ENCODE data around the gene MATCAP1. TPM values are rescaled to one million over a fixed set of nuclear protein-coding genes. Genes with fewer than 3 reads are reported as not detected.

MATCAP1 gene
- total RNA-seq, 5 donors from 2014 or later (not counting 1 experiment from before 2014, with no cell fraction given) = 11.3 to 16.5 (median 14.8) TPM

- WGBS (ENCODE audit: insufficient coverage) = 35% methylated on average over 2 of the region's 4 CpGs
- Mint-ChIP-seq H3K36me3 (no peaks in the 10 kb centered on the region), H3K9me3 (no peaks in the 10 kb centered on the region), H3K4me3 (no peak overlapping the region), H3K4me1 (peaks cover 27 to 33% (median 32%) of the 10 kb centered on the region in 3 donors), H3K27ac (no peak overlapping the region), H3K27me3 (peaks cover 0 to 6% of the 10 kb centered on the region in 2 donors)
- Histone ChIP-seq H3K36me3 (ENCODE audit: control insufficient read depth in 2 of 2, extremely low read depth in 1 of 2, insufficient read depth in 1 of 2, low read length in 1 of 2) (peaks cover 0 to 4% of the 10 kb centered on the region in 2 donors), H3K27me3 (replicated peaks in 1 of 2; ENCODE audit: control insufficient read depth in 2 of 2, extremely low read depth in 1 of 2, insufficient read depth in 2 of 2, low read length in 1 of 2) (peaks cover 0 to 34% of the 10 kb centered on the region in 2 experiments), H3K4me1 (ENCODE audit: control insufficient read depth in 1 of 2, extremely low read depth in 1 of 2, insufficient read depth in 2 of 2, low read length in 2 of 2) (peaks cover 5 to 36% of the 10 kb centered on the region in 2 experiments), H3K27ac (ENCODE audit: low read length) (no peak overlapping the region), H3K9me3 (no peaks in the 10 kb centered on the region), H3K4me3 (ENCODE audit: control insufficient read depth in 1 of 2, extremely low read depth in 1 of 2, low read length in 1 of 2) (no peak overlapping the region)
- ChIA-PET POLR2A (no interaction called here), CTCF (interaction anchor here in 1 of 2 donors (0.6 kb wide), 1 partner anchor 69 kb away, joined by 8 read pairs; no protein-coding TSS in a partner anchor)
- ATAC-seq (replicated peaks in 1 of 4) (no peak), DNase-seq (no peak)
These were observed 4.6 kb upstream of the MATCAP1 start for GRCh38 chr16:67188323-67188722.

DNA sequence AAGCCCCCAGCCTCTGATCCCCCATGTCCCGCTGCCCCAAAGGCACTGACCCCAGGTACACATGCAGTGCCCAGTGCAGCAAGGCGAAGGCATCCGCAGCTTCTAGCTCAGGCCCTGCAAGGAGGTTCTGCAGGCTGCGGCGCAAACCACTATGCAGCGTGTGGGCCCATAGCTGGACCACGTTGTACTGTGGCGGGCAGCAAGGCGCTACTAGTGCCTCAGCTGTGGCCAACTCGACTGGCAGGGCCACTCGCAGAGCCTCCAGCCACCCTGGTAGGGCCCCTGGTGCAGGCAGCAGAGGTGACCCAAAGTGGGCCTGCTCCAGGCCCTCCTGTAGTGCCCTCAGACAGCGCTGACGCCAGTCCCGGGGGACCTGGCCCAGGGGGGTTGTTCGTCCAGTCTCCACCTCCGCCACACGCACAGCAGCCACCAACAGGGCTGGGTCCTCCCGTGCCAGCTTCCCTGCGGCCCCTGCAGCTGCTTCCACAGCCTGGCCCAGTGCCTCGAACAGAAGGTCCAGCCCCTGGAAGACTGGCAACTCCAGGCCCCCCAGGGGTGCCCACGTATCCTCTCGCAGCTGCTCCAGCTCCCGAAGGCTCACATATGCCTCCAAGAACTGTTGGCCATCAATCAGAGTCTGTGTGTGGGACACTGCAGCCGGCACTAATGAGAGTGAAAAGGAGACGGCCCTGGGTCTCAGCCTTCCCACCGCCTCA is 3.6 kb upstream of the MATCAP1 start:
- POLR2A ChIA-PET = interaction anchor here in 1 of 2 donors (0.6 kb wide), 1 partner anchor 159 kb away, joined by 7 read pairs; no protein-coding TSS in a partner anchor
- 91% methylated on average over 25 of the region's 26 CpGs for WGBS (ENCODE audit: insufficient coverage)
- peaks cover 21 to 23% (median 23%) of the 10 kb centered on the region in 3 donors for H3K4me1 Mint-ChIP-seq

DNA sequence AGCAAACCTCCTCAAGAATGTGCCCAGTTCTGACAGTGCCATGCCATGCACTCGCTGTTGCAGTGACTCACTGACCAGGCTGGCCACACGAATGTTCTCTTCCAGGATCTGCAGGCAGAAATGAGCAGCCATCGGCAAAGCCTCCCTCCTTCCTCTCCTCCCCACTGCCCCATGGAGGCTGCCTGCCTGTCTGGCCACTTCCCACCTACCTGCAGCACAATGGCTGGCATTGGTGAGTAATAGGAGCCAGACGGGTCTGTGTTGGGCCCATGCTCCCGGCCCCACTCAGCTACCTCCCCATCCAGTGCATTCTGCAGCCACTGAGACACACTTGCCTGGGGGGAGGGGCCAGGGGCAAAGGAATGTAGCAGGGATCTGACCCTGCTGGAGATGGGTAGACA is 2.8 kb upstream of the MATCAP1 start:
- ATAC-seq (replicated peaks in 1 of 4) (no peak), DNase-seq (no peak)
- H3K9me3 ChIP-seq = no peaks in the 10 kb centered on the region
- H3K27me3 Mint-ChIP-seq = peaks cover 0 to 6% of the 10 kb centered on the region in 2 donors
- H3K4me3 Mint-ChIP-seq = peak overlapping the region in 1 of 3 donors; percentile 5
- peaks cover 0 to 34% of the 10 kb centered on the region in 2 experiments for H3K27me3 ChIP-seq (replicated peaks in 1 of 2; ENCODE audit: control insufficient read depth in 2 of 2, extremely low read depth in 1 of 2, insufficient read depth in 2 of 2, low read length in 1 of 2)
- no peak overlapping the region for H3K27ac ChIP-seq (ENCODE audit: low read length)
- H3K36me3 ChIP-seq (ENCODE audit: control insufficient read depth in 2 of 2, extremely low read depth in 1 of 2, insufficient read depth in 1 of 2, low read length in 1 of 2) = no peaks in the 10 kb centered on the region
- ChIA-PET CTCF (interaction anchor here in 1 of 2 donors (1.1 kb wide), 1 partner anchor 232 kb away, joined by 3 read pairs; no protein-coding TSS in a partner anchor), POLR2A (no interaction called here)
- no peak overlapping the region for H3K4me3 ChIP-seq (ENCODE audit: control insufficient read depth in 1 of 2, extremely low read depth in 1 of 2, low read length in 1 of 2)
- WGBS (ENCODE audit: insufficient coverage) = 86% methylated on average over 2 of the region's 5 CpGs
- no peaks in the 10 kb centered on the region for H3K36me3 Mint-ChIP-seq
- H3K4me1 Mint-ChIP-seq = peaks cover 16 to 18% (median 18%) of the 10 kb centered on the region in 3 donors
- H3K9me3 Mint-ChIP-seq = no peaks in the 10 kb centered on the region
- H3K4me1 ChIP-seq (ENCODE audit: control insufficient read depth in 1 of 2, extremely low read depth in 1 of 2, insufficient read depth in 2 of 2, low read length in 2 of 2) = peaks cover 6 to 26% of the 10 kb centered on the region in 2 experiments
- no peak overlapping the region for H3K27ac Mint-ChIP-seq

More for the DNA sequence above, 3.6 kb upstream of the MATCAP1 start:
- peaks cover 0 to 6% of the 10 kb centered on the region in 2 donors for H3K27me3 Mint-ChIP-seq
- no peak overlapping the region for H3K27ac Mint-ChIP-seq
- ATAC-seq (replicated peaks in 1 of 4) = no peak
- Histone ChIP-seq H3K4me3 (ENCODE audit: control insufficient read depth in 1 of 2, extremely low read depth in 1 of 2, low read length in 1 of 2) (no peak overlapping the region), H3K36me3 (ENCODE audit: control insufficient read depth in 2 of 2, extremely low read depth in 1 of 2, insufficient read depth in 1 of 2, low read length in 1 of 2) (no peaks in the 10 kb centered on the region), H3K4me1 (ENCODE audit: control insufficient read depth in 1 of 2, extremely low read depth in 1 of 2, insufficient read depth in 2 of 2, low read length in 2 of 2) (peaks cover 9 to 32% of the 10 kb centered on the region in 2 experiments), H3K9me3 (no peaks in the 10 kb centered on the region), H3K27ac (ENCODE audit: low read length) (no peak overlapping the region), H3K27me3 (replicated peaks in 1 of 2; ENCODE audit: control insufficient read depth in 2 of 2, extremely low read depth in 1 of 2, insufficient read depth in 2 of 2, low read length in 1 of 2) (peaks cover 0 to 34% of the 10 kb centered on the region in 2 experiments)
- H3K9me3 Mint-ChIP-seq = no peaks in the 10 kb centered on the region
- CTCF ChIA-PET = interaction anchor here in 1 of 2 donors (1.1 kb wide), 1 partner anchor 233 kb away, joined by 3 read pairs; no protein-coding TSS in a partner anchor
- no peaks in the 10 kb centered on the region for H3K36me3 Mint-ChIP-seq
- DNase-seq = no peak
- peak overlapping the region in 1 of 3 donors; percentile 5 for H3K4me3 Mint-ChIP-seq

GRCh38 chr16:67185651-67186134 is 1.9 kb upstream of the MATCAP1 start:
- Mint-ChIP-seq H3K27me3 (peaks cover 0 to 6% of the 10 kb centered on the region in 2 donors), H3K27ac (peak overlapping the region in 1 of 2 donors; percentile 77), H3K4me3 (peak overlapping the region in 1 of 3 donors; percentile 82), H3K4me1 (peaks cover 11 to 15% (median 14%) of the 10 kb centered on the region in 3 donors), H3K36me3 (no peaks in the 10 kb centered on the region), H3K9me3 (no peaks in the 10 kb centered on the region)
- Histone ChIP-seq H3K27me3 (replicated peaks in 1 of 2; ENCODE audit: control insufficient read depth in 2 of 2, extremely low read depth in 1 of 2, insufficient read depth in 2 of 2, low read length in 1 of 2) (peaks cover 0 to 34% of the 10 kb centered on the region in 2 experiments), H3K36me3 (ENCODE audit: control insufficient read depth in 2 of 2, extremely low read depth in 1 of 2, insufficient read depth in 1 of 2, low read length in 1 of 2) (no peaks in the 10 kb centered on the region), H3K4me3 (ENCODE audit: control insufficient read depth in 1 of 2, extremely low read depth in 1 of 2, low read length in 1 of 2) (no peak overlapping the region), H3K4me1 (ENCODE audit: control insufficient read depth in 1 of 2, extremely low read depth in 1 of 2, insufficient read depth in 2 of 2, low read length in 2 of 2) (peaks cover 4 to 22% of the 10 kb centered on the region in 2 experiments), H3K27ac (ENCODE audit: low read length) (no peak overlapping the region), H3K9me3 (no peaks in the 10 kb centered on the region)
- ATAC-seq (replicated peaks in 1 of 4) (no peak), DNase-seq (no peak)
- 100% methylated on average over 1 of the region's 12 CpGs for WGBS (ENCODE audit: insufficient coverage)
- POLR2A ChIA-PET = no interaction called here
- CTCF ChIA-PET = interaction anchor here (0.6 to 1.6 kb wide), 5 partner anchors 10 to 694 kb away, joined by 3 to 10 read pairs (median 4); partner anchors contain the start of genes FBXL8 (in 1 of the 2) and TRADD (in 1 of the 2)

DNA sequence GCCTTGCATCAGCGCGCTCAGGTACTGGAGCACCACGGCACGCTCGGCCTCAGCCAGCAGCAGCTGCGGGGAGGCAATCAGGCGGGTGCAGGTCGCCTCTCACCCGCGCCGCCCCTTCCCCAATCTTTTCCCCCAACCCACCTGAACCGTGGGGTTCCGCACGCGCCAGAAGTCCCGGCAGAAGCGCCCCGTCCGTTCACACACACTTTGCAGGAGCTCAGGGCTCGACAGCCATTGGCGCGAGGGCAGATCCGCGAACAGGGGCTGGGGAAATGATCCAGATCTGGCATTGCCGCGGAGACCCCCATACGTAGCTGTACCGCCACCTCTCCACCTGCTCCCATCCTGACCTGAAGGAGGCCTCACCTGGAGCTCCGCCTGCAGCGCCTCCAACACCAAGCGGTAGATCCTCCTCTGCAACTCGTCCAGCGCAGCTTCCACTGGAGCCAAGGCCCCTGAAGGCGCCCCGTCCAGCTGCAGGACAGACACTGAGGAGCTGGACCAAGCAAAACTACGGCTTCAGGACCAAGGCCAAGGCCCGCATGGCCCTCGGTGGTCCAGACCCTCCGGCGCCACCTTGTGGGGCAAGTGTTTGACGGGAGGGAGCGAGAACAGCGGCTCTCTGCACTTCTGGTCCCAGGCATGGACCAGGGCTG is 1.4 kb upstream of the MATCAP1 start:
- H3K36me3 Mint-ChIP-seq = no peaks in the 10 kb centered on the region
- POLR2A ChIA-PET = no interaction called here
- Histone ChIP-seq H3K27me3 (replicated peaks in 1 of 2; ENCODE audit: control insufficient read depth in 2 of 2, extremely low read depth in 1 of 2, insufficient read depth in 2 of 2, low read length in 1 of 2) (peaks cover 0 to 35% of the 10 kb centered on the region in 2 experiments), H3K27ac (ENCODE audit: low read length) (no peak overlapping the region), H3K4me1 (ENCODE audit: control insufficient read depth in 1 of 2, extremely low read depth in 1 of 2, insufficient read depth in 2 of 2, low read length in 2 of 2) (peaks cover 4 to 22% of the 10 kb centered on the region in 2 experiments), H3K4me3 (ENCODE audit: control insufficient read depth in 1 of 2, extremely low read depth in 1 of 2, low read length in 1 of 2) (peak overlapping the region; percentile 1 to 80), H3K36me3 (ENCODE audit: control insufficient read depth in 2 of 2, extremely low read depth in 1 of 2, insufficient read depth in 1 of 2, low read length in 1 of 2) (no peaks in the 10 kb centered on the region), H3K9me3 (no peaks in the 10 kb centered on the region)
- peak overlapping the region in 1 of 3 donors; percentile 82 for H3K4me3 Mint-ChIP-seq
- WGBS (ENCODE audit: insufficient coverage) = 22% methylated on average over 37 of the region's 43 CpGs
- ATAC-seq (replicated peaks in 1 of 4) (peak in 3 of 4 experiments; percentile 14 to 22 (median 22)), DNase-seq (peak; percentile 48 to 88 (median 76))
- peaks cover 11 to 15% (median 14%) of the 10 kb centered on the region in 3 donors for H3K4me1 Mint-ChIP-seq
- H3K9me3 Mint-ChIP-seq = no peaks in the 10 kb centered on the region
- H3K27me3 Mint-ChIP-seq = peaks cover 0 to 6% of the 10 kb centered on the region in 2 donors
- CTCF ChIA-PET = interaction anchor here (0.6 to 1.6 kb wide), 6 partner anchors 10 to 693 kb away, joined by 3 to 10 read pairs (median 5); partner anchors contain the start of genes FBXL8 (in 1 of the 2) and TRADD (in 1 of the 2)
- peak overlapping the region; percentile 66 to 77 for H3K27ac Mint-ChIP-seq

Measured in T-cell (primary cell).